ENCODE measurements around the gene CREB5.
"Not testable (repeated sequence)": the region's sequence is repeated elsewhere in the genome, so short reads cannot be mapped to it uniquely, and the experiment has no call there.

CREB5 gene

DNA sequence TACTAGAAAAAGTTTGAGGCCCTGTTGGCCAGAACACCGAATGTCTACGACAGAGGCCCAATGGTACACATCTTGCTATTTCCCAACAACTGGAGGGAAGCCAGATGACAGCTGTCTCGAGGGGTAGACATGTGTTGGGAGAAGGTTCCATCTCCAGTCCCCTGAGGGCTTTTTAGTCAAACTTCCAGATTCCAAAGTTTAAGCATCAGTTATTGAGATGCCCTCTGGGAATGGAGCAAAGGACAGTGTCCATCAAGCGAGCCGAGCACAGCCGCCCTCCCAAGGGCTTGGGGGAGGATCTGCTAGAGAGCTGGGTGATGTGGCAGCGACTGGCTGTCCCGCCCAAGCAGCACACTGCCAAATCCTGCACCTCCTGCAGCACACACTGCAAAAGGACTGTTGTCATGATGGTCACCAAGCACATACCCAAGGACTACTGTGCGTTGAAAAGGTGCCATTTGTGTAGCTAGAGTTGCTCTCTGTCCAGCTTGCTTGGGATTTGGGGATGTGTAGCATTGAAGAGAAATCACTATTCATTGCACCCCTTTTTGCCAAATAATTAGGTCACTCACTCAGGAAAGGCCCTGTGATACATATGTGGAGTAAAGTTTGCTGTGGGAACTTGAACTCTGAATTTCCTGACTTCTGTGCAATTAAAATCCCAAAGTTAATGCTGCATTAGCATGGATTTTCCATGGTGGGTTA is 381.2 kb downstream of the CREB5 start:
- DNase-seq = no peak

DNA sequence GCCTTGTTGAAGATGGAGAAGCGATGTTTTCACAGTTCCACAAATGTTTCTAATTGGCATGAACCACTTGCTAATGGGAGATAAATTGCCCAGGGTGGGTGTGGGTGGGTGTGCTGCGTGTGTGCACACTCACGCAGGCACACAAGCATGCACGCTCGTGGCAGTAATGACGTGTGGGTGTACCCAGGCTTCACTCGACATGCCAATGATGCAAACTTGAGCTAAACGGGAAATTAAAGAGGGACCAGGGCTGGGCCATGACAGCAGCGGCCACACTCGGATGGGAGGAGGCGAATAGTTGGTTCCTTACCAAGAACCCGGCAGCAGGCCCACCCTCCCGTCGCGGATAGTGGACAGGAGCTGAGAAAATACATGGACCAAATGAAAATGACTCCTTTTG is 386.0 kb downstream of the CREB5 start:
- DNase-seq = no peak

DNA sequence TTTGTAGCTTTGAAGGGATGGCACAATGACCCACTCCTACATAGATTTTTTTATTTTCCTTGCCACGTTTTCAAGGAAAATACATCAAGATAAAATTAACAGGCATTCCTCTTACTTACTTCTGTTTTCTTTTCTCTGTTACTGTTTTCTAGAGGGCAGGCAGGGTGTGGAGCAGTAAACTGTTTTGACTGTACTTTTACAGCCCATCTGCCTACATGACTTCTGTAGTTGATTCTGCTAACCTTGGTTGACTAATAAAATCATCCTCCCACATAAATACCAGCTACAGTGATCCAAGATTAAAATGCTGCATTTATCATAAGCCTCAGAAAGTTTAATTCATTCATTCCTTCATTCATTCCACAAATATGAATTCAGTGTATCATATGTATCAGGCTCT is 387.3 kb downstream of the CREB5 start:
- DNase-seq = no peak

DNA sequence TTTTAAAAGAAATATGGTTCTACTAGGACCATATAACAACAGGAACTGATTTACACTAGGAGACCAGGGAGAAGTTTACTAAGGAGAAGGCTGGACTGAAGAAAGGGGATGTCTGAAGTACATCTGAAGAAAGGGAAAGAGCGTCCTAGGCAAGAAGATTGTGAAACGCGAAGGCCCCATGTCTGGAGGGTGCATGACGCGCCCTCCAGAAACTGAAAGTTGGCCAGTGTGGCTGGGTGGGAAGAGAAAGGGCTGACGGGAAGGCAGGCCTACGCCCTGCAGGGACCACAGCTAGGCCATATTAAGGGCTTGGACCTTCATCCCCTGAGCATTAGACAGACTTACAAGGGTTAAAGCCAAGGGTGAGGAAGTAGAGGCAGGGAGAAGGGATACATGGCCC is 387.8 kb downstream of the CREB5 start:
- no peak for DNase-seq

DNA sequence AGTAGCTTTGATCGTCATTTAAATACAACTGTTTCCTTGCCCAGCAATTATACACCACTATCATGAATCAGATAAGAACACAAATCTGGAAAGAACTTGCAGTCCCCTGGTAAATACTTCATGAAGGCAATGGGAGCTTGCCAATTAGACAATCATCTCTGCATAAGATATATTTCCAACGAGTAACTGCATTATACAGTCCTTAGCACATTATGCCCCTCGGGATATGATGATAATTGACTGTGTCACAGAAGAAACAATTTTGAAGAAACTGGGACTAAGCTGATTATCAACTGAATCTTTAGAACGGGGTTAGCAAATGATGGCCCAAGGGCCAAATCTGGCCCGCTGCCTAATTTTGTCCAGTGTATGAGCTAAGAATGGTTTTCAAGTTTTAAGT is 390.1 kb downstream of the CREB5 start:
- no peak for DNase-seq

DNA sequence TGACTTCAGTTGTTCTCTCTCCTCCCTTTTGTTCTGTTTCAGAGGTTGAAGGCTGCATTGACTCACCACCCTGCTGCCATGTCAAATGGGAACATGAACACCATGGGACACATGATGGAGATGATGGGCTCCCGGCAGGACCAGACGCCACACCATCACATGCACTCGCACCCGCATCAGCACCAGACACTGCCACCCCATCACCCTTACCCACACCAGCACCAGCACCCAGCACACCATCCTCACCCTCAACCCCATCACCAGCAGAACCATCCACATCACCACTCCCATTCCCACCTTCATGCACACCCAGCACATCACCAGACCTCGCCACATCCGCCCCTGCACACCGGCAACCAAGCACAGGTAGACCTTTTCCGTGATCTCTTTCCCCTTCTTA is 391.8 kb downstream of the CREB5 start:
- DNase-seq = no peak

DNA sequence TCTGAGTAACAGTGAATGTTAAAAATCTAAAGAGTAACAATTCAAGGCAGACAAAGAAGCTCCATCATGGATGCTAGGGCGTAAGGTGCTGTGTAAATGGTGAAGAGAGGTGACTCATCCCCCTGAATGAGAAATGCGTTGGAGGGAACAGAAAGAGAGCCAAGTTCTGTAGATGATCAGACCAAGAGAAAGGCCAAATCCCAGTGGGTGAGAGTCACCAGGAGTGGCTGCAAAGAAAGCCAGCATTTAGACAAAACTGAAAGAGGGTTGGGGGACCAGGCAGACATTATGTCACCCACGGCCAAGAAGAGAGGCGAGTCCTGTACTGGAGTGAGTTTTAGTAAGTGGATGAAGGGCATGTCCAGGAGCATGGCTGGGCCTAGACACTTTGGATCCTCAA is 392.7 kb downstream of the CREB5 start:
- DNase-seq = no peak

DNA sequence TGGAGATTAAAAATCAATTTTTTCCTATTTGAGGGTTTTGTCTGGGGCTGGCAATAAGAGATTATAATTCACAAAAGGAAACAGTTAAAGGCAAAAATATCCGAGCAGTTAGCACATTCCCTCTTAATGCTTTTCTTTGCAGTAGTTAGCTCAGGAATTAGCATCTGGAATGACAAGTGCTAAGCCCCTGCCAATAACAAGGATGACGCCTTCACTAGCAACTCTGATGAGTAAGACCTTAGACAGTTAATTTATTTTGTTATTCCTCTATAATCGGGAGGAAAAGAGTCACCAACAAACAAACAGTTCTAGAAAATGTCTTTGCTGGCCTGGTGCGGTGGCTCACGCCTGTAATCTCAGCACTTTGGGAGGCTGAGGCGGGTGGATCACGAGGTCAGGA is 394.5 kb downstream of the CREB5 start:
- no peak for DNase-seq

DNA sequence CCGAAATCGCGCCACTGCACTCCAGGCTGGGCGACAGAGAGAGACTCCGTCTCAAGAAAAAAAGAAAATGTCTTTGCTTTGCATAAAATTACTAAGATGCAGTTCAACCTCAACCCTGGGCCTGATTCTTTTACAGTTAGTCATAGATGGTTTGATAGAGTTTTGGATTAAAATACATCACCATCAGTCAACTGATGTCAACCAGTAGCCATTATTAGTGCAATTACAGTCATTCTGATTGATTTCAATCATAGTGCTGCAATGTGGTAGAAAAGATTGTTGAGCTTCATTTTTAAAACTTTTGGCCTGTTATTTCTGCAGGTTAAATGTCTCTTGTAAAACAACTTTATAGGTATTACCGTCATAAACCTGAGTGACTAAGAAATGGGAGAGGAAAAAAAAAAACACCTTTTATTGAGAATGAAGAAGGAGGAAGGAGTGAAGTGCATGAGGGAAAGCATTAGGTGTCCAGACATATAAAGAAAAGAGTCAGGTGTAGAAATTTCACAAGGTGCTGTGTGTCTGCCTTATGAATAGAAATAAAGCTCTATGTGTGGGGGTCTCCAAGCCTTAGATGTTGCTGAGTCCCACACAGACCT is 395.2 kb downstream of the CREB5 start:
- no peak for DNase-seq

DNA sequence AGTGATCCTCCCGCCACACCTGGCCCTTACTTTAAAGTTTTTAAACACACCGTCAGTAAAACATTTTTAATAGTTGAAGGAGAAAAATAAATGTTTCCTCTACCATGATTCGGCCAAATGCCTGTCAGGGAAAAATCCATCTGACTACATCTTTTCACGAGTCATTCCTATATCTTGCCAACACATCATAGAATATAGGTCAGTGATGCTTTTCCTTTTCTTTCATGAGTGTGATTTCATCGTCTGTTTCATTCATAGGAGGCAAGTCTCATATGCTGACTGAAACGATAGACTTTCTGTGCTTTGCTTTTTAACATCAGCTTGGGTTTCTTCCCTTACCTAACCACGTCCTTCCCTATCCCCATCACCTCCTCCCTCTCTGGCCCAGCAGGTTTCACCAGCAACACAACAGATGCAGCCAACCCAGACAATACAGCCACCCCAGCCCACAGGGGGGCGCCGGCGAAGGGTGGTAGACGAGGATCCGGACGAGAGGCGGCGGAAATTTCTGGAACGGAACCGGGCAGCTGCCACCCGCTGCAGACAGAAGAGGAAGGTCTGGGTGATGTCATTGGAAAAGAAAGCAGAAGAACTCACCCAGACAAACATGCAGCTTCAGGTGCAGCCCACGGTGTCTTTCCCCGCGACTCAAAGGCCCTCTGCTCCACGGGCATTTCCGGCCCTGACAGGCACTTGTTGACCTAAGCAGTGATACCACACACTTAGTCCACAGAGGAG is 396.6 kb downstream of the CREB5 start:
- no peak for DNase-seq

DNA sequence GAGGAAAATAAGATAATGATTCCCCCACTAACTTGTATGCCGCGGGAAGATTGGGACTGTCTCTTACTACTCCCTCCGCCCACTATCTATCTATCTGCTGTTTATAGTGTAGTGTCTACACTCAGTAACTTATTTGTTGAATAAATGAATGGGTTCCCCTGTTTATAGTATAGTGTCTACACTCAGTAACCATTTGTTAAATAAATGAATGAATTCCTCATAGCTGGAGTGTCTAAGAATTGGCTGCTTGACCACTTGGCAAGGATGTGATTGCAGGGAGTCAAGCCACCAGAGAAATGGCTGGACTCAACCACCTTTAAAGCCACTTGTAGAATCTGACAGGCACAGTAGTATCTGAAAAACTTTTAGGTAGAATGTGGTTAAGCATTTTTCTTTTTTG is 398.7 kb downstream of the CREB5 start:
- DNase-seq = no peak

DNA sequence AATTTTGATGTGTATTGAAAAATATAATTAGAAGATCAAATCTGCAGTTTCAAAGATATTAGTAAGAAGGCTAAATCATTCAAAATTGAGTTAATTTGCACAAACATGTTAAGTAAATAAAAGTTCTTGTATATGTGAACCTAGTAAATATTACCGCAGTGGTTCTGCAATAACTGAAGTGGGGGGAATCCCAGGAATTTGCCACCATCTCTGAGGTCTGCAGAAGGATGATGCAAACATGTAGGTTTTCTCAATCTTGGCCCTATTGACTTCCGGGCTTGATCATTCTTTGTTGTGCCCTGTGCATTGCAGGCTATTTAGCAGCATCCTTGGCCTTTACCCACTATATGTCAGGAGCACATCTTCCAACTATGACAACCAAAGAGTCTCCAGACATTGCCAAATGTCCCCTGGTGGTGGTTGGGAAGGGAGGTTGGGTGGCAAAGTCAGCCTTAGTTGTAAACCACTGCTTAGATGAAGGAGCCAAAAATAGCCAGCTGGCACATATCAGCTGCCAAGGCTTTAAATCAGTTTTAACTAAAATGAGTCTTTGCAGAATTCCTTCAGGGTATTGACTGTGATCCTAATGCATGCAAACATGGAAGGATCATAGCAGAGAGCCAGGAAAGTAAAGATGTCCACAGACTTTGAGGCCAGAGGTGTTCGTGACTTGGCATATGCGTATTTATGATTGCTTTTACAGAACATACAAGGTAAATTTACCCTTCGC is 399.5 kb downstream of the CREB5 start:
- DNase-seq = no peak

DNA sequence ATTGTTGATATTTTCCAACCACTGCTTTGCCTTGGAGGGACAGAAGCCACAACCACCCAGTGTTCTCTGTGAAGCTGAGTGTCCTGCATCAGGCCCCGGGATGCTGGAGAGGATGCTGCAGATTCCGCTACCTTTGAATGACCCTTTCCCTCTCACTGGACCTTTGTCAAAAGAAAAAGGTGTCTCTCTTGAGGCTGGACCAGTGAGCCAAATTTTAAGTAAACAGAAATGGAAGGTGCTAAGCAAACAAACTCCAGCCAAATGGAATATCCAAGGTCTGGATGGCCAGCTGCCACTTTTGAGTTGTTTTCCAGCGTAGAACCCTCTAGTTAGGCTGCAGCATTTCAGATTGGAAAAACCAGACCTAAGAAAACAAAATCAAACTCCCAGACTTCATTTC is 400.3 kb downstream of the CREB5 start:
- no peak for DNase-seq

DNA sequence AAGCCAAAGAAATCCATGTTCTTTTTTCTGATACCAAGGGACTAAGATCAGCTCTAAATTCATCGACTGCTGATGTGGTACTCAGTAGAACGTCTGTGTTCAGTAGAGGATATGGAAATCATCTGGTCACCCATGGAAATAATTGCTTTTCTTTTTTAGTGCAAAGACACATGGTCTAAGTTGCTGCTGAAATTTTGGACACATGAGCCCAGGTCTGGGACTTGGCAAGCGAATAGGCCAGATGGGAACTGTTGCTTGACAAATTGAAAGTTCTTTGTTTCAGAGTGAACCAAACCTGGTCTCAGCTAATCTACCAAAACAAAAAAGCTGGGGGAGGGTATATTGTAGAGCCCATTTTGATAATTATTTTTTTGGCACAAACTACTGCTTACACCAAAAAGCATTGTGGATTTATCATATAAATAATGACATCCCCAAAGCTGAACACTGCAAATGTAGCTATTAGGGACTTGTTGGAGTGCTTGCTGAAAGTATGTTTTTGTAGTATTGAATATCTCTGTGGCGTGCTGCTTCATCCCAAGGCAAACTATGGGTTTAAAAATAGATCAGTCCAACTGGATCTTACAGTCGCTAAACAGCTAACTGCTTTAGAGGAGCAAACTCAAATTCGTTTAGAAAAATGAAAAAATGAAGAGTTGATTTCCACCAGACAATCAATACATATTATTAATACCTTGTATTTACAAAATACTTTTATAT is 401.1 kb downstream of the CREB5 start:
- no peak for DNase-seq

DNA sequence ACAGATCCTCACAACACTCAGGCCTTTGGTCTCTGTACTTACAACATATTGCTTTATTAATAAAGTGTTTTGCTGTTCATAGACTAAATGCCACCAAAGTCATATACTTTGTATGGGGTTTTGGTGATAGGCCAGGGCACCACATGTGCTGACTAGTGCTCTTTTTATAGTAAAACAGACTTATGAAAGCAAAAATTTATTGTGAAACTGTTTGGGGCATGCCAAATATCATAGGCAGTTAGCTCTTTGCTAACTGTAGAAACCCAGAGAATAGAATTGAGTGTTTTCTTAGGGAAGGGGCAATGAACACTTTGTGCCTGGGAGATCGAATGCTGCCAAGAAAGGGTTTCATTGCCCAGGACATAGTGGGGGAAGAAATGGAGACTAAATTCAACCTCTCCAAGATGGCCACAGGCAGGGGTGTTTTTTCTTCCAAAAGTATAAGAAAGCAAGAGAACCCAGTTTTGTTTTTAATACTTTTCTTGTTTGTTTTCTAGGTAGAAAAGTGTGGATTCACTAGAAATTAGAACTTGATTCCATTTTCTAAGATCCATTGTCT is 403.1 kb downstream of the CREB5 start:
- no peak for DNase-seq

DNA sequence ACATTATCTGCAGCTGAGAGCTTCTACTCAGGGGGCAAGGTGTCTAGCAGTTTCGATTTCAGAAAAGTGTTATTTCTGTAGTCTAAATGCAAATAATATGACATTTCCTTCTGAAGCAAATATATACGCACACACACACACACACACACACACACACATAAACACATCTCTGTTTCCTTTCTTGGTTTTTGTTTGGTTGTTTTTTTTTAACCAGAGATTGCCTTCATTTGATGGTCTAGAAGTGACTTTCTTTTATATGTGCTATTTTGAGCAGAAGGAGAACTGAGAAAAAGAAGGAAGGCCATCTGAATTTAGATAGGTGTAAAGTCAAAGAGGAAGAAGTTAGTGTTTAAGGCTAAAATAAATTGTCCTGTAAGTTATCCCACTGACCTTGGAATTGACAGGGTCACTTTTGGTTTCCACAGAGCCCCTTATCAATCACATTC is 403.6 kb downstream of the CREB5 start:
- no peak for DNase-seq

DNA sequence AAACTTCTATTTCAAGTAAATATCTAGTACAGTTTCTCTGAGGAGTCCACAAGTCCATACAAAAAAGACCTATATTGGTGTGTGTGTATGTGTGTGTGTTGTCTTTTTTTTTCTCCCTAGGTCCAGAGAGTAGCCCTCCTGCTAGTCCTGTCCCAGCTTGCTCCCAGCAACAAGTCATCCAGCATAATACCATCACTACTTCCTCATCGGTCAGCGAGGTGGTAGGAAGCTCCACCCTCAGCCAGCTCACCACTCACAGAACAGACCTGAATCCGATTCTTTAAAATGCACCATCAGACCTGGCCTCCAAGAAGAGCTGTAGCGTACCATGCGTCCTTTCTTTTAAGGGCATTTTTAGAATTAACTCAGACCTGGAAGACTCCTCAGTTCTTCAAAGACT is 406.7 kb downstream of the CREB5 start:
- no peak for DNase-seq

DNA sequence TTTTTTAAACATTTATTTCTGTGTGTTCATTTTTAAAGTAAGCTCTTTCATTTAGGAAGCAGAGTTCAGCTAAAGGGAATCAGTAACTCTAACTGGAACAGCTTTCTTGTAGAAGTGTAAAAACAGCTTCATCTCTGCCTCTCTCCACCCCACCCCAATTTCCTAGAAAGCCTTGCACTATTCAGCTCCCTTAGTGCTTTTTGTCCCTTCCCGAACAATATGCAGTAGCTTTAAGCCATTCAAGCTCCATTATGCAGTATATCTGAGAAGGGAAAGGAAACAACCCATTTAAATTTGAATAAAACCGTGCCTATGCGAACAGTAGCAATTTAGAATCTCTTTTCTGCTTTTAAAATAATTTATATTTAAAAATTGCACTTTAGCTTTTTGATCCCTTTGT is 411.3 kb downstream of the CREB5 start:
- DNase-seq = no peak

DNA sequence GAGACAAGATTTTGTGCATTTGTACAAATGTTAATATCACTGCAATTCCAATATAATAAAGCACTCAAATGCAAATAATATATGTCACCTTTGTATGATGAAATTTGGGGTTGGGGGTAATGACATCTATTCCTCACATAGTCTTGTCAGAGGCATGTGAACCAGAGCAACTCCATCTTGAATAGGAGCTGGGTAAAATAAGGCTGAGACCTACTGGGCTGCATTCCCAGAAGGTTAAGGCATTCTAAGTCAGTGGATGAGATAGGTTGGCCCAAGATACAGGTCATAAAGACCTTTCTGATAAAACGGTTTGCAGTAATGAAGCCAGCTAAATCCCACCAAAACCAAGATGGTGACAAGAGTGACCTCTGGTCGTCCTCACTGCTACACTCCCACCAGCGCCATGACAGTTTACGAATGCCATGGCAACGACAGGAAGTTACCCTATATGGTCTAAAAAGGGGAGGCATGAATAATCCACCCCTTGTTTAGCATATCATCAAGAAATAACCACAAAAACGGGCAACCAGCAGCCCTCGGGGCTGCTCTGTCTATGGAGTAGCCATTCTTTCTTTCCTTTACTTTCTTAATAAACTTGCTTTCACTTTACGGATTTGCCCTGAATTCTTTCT is 413.6 kb downstream of the CREB5 start:
- DNase-seq = not testable (repeated sequence)

DNA sequence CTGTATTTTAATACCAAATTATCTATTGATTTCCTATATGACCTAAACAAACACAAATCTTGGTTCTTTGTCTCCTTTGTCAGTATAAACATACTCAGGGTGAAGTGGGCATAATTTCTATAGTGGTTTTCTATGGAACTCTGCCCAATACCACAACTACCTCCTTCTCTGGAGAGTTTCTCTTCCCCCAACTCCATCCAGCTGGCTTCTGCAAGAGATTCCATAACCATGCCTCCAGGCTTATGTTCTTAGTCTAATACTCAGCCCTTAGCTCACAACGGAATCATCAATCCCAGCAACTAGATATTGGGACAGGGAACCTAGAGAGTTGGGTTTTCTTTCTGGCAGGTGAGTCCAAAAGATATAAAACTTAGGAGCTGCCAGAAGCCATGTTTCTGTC is 418.5 kb downstream of the CREB5 start:
- no peak for DNase-seq

DNA sequence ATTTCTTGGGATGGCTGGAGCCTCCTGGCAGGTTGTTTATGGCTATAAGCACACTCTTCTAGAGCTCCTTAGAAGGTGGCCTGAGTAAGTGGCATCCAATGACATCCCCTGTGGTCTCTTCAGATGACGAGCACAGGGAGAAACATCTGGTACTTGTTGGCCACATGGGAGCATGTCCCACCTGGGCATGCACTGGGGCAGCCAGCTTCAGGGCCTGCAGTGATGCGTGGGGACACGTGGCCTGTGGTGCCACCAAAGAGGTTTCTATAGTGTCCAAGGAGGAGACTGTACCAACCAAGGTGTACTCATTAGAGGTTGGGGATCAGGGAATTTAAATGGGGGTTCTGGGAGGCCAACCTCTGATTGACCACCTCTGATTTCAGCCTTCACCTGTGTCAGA is 420.4 kb downstream of the CREB5 start:
- no peak for DNase-seq

DNA sequence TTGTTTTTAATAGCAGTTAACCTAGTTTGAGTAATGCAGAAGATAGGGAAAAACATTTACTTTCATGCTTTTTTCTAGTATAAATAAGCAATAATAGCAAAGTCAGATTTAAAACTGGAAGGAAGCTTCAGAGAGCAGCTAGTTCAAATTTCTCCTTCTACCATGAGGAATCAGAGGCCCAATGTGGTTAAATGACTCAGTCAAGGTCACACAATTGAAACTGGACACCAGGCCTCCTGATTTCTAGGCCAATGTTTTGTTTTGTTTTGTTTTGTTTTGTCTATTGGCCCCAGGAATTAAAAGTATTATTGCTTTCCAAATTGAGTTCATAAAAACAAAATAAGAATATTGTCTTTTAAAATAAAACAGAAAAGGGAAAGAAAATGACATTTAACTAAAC is 423.5 kb downstream of the CREB5 start:
- DNase-seq = no peak
